ENCODE measurements around the gene ABCB11. TPM values are rescaled to one million over a fixed set of nuclear protein-coding genes. Genes with fewer than 3 reads are reported as not detected.

ABCB11 gene
- total RNA-seq, 4 donors from 2014 or later = 0.39 to 0.49 (median 0.46) TPM; not detected in 1

DNA sequence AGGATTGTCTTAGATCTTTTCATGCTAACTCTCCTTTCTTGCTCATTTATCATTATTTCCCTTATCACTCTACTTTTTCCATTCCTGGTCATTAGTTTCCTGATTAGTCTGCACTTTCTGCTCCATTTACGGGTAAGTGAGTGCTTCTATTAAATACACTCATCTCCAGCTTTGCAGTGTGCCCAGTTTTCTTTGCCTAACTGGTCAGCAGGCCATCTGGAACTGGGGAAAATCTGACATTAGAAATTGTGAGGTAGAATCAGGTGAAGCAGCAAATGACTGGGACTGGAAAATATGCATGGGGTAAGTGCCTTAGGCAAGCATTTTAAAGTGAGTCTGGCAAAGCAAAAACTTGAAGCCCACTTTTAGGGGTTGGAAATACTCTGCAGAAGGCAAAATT is 100.9 kb downstream of the ABCB11 start:
- intact Hi-C loops (cut with DNase I; ENCODE audit: low total_unique reads) = no loop called here
- TF ChIP-seq, protein P1, sequence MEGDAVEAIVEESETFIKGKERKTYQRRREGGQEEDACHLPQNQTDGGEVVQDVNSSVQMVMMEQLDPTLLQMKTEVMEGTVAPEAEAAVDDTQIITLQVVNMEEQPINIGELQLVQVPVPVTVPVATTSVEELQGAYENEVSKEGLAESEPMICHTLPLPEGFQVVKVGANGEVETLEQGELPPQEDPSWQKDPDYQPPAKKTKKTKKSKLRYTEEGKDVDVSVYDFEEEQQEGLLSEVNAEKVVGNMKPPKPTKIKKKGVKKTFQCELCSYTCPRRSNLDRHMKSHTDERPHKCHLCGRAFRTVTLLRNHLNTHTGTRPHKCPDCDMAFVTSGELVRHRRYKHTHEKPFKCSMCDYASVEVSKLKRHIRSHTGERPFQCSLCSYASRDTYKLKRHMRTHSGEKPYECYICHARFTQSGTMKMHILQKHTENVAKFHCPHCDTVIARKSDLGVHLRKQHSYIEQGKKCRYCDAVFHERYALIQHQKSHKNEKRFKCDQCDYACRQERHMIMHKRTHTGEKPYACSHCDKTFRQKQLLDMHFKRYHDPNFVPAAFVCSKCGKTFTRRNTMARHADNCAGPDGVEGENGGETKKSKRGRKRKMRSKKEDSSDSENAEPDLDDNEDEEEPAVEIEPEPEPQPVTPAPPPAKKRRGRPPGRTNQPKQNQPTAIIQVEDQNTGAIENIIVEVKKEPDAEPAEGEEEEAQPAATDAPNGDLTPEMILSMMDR (IDR thresholded peaks at IDR 0.05) = no peak
- TF ChIP-seq POLR2A (IDR thresholded peaks at IDR 0.05) = no peak
- no peak for DNase-seq (ENCODE audit: low spot score in 2 of 2)
- 80 to 81% methylated on average over 1 of the region's 1 CpG for WGBS, 2 donors
- H3K4me3 ChIP-seq (ENCODE audit: low read depth, poor library complexity, severe bottlenecking) = no peak overlapping the region

DNA sequence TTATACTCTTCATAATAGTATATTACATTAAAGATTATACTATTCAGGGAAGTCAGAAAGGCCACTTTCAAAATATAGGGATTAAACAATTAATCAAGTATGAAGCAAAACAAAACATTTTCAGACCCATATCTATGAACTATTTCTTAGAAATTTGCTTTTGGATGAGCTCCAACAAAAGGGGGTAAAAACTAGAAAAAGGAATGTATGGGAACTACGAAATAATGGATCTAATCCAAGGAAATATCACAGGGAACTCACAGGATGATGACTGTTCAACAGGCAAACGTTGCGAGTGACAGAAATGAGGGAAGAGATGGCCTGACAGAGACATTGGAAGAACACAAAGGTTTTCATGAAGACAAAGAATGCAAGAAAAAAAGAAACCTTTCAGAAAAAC is 102.1 kb downstream of the ABCB11 start:
- intact Hi-C loops (cut with DNase I; ENCODE audit: low total_unique reads) = no loop called here
- TF ChIP-seq POLR2A (IDR thresholded peaks at IDR 0.05) = no peak
- TF ChIP-seq, protein P1 (IDR thresholded peaks at IDR 0.05) = no peak
- DNase-seq (ENCODE audit: low spot score in 2 of 2) = no peak
- no peak overlapping the region for H3K4me3 ChIP-seq (ENCODE audit: low read depth, poor library complexity, severe bottlenecking)
- 54 to 63% methylated on average over 3 of the region's 3 CpGs for whole genome bisulfite sequencing, 2 donors

DNA sequence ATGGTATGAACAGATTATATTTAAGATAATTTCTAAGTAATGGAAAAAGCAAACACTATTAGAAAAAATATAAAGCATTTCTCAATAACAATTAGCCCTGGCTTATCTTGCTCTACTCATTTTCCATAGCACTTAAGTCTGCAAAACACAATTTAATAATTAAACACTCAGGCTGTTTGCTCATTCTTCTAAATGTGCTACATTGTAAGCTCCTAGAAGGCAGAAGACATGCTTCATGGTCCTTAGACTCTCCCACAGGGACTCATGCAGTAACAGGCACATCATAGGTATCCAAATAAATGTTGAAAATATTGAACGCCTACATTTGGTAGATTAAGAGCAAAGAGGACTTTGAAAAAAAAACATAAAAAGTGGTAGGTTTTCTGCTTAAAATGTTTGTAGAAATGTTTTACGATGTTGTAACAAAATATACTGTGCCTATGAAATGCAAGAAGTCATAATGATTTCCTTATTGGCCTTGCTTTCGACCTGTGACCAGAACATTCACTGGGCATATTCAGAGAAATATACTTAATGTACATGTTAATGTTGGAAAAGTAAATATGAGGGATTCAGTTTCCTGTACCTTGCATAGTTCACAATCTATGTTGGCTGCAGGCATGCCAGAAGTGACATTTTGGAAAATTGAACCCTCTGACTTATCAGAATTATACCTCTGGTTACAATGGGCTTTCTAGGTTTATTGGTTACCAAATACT is 102.9 kb downstream of the ABCB11 start:
- H3K4me3 ChIP-seq (ENCODE audit: low read depth, poor library complexity, severe bottlenecking) = no peak overlapping the region
- intact Hi-C loops (cut with DNase I; ENCODE audit: low total_unique reads) = no loop called here
- DNase-seq (ENCODE audit: low spot score in 2 of 2) = no peak
- TF ChIP-seq, protein P1 (IDR thresholded peaks at IDR 0.05) = no peak
- no peak for TF ChIP-seq POLR2A (IDR thresholded peaks at IDR 0.05)
- WGBS, 2 donors = 75 to 90% methylated on average over 3 of the region's 3 CpGs

DNA sequence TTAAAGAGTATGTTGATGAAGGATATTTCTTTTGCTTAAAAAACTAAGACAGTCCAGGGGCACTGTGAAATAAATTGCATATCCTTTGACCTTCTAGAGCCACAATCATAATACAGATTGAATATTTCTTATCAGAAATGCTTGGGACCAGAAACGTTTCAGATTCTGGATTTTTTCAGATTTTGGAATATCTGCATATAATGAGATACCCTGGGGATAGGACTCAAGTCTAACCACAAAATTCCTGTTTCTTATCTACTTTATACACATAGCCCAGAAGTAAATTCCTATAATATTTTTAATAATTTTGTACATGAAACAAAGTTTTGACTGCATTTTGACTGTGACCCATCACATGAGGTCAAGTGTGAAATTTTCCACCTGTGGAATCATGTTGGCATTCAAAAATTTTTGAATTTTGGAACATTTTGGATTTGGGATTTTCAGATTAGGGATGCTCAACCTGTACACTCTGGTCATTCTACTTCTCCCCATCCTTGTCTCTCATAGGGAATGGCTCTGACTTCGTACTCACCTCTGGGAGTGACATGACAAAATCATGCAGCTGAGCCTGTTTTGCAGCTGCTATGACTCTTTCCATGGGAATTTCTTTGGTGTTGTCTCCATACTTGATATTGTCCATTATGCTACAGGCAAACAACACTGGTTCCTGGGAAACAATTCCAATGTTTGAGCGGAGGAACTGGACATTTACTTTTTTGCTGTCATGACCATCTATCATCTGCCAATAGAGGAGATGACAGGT is 104.3 kb downstream of the ABCB11 start:
- 71% methylated on average over 3 of the region's 3 CpGs for WGBS, 2 donors
- TF ChIP-seq, protein P1 (IDR thresholded peaks at IDR 0.05) = no peak
- TF ChIP-seq POLR2A (IDR thresholded peaks at IDR 0.05) = no peak
- intact Hi-C loops (cut with DNase I; ENCODE audit: low total_unique reads) = no loop called here
- no peak overlapping the region for H3K4me3 ChIP-seq (ENCODE audit: low read depth, poor library complexity, severe bottlenecking)
- no peak for DNase-seq (ENCODE audit: low spot score in 2 of 2)

DNA sequence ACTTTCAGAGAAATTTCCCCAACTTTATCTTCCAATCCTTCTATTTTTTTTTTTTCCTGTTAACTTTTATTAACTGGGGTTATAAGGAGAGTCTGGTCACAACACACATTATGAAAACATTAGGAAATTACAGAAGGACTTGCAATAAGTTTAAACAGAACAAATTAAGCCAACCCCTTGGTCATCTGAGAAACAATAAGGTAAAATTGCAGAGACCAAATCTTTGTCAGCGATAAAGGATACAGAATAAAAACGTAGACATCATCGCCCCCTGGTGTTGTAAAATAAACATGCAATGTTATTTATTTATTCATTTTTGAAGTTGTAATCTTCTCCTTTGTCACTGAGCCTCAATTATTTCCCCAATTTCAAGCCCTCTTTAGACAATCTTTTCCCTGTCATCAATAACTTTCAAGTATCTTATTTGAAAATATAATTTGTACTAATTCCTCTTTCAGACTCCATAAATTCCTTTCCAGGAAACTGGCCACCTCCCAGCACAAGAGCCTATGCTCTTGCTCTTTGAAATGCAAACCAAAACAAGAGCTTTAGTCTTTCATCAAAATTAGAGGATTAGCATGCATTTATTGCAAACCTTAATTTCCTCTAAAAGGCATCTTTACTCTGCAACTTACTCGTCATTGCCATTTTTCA is 110.5 kb downstream of the ABCB11 start:
- intact Hi-C loops (cut with DNase I; ENCODE audit: low total_unique reads) = loop anchor here (5.0 kb wide), 1 partner anchor 573 kb away; no protein-coding TSS in a partner anchor
- DNase-seq (ENCODE audit: low spot score in 2 of 2) = no peak
- TF ChIP-seq POLR2A (IDR thresholded peaks at IDR 0.05) = no peak
- TF ChIP-seq, protein P1 (IDR thresholded peaks at IDR 0.05) = no peak
- WGBS, 2 donors = 22 to 28% methylated on average over 4 of the region's 4 CpGs
- H3K4me3 ChIP-seq (ENCODE audit: low read depth, poor library complexity, severe bottlenecking) = no peak overlapping the region
